Measurements from ENCODE around the gene SLC28A3. TPM values are rescaled to one million over a fixed set of nuclear protein-coding genes. Genes with fewer than 3 reads are reported as not detected.

Gene SLC28A3, protein sequence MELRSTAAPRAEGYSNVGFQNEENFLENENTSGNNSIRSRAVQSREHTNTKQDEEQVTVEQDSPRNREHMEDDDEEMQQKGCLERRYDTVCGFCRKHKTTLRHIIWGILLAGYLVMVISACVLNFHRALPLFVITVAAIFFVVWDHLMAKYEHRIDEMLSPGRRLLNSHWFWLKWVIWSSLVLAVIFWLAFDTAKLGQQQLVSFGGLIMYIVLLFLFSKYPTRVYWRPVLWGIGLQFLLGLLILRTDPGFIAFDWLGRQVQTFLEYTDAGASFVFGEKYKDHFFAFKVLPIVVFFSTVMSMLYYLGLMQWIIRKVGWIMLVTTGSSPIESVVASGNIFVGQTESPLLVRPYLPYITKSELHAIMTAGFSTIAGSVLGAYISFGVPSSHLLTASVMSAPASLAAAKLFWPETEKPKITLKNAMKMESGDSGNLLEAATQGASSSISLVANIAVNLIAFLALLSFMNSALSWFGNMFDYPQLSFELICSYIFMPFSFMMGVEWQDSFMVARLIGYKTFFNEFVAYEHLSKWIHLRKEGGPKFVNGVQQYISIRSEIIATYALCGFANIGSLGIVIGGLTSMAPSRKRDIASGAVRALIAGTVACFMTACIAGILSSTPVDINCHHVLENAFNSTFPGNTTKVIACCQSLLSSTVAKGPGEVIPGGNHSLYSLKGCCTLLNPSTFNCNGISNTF
- total RNA-seq: 0.59 and 1.0 TPM in 2 replicates

DNA sequence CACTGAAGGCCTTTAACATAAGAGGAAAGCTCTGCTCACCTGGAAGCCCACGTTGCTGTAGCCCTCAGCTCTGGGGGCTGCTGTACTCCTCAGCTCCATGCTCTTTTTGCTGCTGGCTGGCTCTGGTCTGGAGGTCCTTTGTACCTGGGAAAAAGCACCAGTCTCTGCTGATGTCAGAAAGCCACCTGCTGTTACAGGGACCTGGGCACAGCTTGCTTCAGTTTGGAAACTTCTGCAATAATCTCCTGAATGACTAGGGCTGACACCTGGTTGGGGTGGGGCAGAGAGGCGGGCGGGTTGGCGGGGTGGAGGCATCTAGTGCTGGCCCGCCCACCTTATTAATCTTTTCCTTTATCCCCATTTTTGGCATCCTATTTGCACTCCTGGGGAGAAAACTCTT, at the start of gene SLC28A3:
Gene SLC28A3, minus strand, starts transcription at position 224 of the 400 bp plus-strand sequence. Its CDS starts 125 bp downstream, at position 99.

